ENCODE data around the gene ATE1.

Gene ATE1

DNA sequence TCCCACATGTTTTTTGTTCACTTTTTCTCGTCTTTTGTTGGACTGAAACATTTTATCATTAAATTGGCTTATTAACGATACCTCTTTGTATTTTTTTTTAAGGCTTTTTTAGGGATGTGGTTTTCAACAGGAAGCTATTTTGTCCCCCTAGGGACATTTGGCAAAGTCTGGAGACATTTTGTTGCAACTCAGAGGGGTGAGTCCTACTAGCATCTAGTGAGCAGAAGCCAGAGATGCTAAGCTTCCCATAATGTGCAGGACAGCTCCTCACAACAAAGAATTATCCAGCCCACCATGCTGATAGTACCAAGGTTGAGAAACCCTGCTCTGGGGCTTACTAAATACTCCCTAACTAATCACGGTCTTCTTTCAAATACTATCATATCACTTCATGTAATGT lies 63.2 kb downstream of the ATE1 start:
- DNase-seq: no peak

DNA sequence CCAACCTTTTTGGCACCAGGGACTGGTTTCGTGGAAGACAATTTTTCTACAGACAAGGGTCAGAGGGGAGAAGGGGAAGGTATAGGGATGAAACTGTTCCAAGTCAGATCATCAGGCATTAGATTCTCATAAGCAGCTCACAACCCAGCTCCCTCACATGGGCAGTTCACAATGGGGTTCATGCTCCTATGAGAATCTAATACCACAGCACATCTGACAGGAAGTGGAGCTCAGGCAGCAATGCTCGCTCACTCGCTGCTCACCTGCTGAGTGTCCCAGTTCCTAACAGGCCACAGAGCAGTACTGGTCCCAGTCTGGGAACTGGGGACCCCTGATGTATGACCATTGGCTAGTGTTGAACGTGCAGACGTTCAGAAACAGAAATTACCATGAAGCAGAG lies 63.7 kb downstream of the ATE1 start:
- DNase-seq: no peak

DNA sequence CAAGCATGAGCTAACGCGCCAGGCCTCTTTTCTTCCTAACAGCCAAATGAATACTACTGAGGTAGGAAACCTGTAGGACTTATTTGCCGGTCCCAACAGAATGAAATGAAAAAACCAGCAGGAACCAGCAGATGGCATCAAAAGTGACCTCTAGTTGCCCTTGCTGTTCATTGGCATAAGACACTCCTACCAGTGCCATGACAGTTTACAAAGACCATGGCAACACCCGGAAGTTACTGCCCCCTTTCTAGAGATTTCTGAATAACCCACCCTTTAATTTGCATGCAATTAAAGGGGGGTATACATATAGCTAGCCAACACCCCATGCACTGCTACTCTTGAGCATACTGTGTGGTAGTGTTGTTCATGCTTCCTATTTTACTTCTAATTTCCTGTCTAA lies 65.2 kb downstream of the ATE1 start:
- DNase-seq: no peak

GRCh38 chr10:121862042-121862441 lies 65.8 kb downstream of the ATE1 start:
- no peak for DNase-seq

GRCh38 chr10:121860810-121861209 lies 67.0 kb downstream of the ATE1 start:
- no peak for DNase-seq

DNA sequence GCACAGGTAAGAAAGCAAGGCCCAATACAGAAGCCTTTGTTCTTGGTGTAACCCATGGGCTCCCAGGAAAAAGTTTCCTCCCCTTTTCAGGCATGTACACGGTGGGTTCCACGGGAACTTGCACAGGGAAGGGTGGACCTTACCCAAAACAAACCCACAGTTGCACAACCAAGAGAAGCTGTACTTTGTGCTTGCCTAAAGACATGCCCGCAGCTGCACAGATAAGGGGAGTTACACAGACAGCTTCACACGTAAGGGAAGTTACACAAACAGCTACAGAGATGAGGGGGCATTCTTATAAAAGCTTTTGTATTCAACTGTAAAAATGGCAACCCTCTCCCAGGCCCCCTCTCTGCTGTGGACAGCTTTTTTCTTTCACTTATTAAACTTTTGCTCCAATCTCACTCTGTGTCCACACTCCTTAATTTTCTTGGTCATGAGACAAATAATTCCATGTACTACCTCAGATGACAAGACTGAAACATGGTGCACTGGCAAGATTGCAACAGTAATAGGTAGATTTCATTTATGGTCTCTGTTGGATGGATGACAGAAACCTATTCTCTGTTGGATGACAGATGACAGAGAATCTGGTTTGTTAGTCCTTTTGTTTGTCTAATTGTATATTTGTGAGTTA lies 72.9 kb downstream of the ATE1 start:
- no peak for DNase-seq

GRCh38 chr10:121853950-121854349 lies 73.9 kb downstream of the ATE1 start:
- no peak for DNase-seq

DNA sequence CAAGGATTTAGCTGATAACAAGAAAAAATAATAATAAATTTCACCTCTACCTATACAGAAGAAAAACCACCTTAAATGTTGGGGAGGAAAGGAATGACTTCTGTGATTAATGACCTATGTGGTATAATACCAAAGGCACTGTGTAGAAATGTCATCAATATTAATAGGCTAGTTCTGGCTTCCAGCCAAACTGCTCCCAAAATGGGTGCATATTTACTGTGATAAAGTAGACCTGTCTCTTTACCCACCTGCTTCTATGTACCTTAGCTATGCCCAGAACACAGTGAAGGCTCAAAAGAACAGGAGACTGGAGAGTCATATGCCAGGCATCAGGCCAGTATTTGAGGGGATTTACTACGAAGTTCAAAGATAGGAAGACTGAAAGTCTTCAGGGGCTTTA lies 76.0 kb downstream of the ATE1 start:
- no peak for DNase-seq

DNA sequence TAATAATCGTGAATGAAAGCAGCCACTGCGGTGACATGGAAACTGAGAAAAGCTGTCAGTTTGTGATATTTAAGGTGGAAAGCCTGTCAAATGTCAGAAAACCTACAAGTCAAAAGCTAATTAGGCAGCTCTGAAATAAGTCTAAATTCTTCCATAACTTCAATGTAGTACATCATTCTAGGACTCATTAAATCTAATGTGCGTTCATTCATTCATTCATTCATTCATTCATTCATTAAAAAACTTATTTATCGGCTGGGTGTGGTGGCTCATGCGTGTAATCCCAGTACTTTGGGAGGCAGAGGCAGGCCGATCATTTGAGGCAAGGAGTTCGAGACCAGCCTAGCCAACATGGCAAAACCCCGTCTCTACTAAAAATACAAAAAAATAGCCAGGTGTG lies 79.7 kb downstream of the ATE1 start:
- DNase-seq: no peak

DNA sequence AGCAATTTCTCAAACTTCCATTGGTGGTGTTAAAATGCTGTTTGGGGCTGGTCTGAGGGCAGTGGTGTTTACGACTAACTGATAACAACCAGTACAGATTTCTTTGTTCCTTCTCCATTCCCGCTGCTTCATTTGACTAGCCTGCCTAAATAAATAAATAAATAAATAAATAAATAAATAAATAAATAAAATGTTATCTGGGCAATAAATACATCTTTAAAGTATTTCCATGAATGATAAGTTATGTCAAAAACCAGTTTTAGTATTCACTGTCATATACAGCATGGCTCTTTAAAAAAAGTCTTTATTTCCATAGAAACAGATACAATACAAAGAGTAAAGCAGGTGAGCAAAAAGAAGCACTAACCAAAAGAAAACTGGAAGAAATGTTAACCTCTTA lies 81.3 kb downstream of the ATE1 start:
- DNase-seq: no peak

DNA sequence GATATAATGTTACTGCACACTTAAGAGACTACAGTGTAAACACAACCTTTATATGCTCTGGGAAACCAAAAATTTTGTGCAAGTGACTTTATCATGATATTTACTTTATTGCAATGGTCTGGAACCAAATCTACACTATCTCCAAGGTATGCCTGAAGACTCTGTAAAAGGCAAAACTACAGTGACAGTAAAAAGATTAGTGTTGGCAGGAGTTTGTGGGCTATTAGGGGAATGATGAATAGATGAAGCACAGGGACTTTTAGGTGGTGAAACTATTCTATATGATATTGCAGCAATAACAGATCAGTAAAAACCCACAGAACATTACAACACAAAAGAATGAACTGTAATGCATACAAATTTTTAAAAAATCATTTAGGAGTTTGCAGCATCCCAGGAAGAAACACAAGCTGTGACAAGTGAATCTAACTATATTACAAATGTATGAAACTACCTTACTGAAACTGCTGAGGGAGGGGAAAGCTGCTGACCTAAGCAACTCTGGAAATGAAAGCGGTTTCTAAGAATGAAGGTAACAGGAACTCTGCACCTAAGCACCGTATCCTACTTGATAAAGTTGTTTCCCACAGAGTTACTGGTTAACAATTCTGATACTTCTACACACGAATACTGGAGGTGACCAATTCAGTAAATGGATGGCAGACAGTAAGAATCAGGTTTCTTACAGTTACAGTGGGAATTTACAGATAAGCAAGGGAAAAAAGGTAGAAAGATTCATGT lies 82.6 kb downstream of the ATE1 start:
- DNase-seq: no peak

GRCh38 chr10:121844537-121844936 lies 83.3 kb downstream of the ATE1 start:
- no peak for DNase-seq

DNA sequence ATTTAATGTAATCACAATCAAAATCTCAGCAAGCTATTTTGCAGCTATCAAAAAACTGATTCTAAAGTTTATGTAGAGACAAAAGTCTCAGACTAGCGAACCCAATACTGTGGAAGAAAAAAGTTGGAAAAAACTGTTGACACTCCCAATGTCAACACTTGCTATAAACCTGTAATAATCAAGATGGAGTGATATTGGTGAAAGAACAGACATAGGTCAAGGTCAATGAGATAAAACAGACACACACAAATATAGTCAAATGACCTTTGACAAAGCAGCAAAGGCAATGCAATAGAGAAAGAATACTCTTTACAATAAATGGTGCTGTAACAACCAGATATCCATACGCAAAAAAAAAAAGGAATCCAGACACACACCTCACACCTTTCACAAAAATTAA lies 84.5 kb downstream of the ATE1 start:
- DNase-seq: no peak

DNA sequence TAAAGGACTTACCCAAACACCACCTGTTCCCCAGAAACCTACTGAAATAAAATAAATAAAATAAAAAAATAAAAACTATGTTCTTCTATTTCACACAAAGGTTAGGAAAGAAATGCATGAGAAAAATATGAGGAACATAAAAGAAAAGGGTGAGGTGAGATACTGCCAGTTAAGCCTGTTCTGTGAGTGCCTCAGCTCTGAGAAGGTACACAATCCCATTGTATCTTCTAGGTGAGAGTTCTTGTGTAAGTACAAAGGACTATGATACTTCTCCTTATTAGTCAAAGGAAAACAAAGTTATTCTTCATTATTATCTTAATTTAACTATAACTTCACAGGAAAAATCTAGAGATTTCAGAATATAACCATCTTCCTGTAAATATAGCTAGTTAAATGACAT lies 86.0 kb downstream of the ATE1 start:
- no peak for DNase-seq

GRCh38 chr10:121838931-121839330 lies 88.9 kb downstream of the ATE1 start:
- no peak for DNase-seq

DNA sequence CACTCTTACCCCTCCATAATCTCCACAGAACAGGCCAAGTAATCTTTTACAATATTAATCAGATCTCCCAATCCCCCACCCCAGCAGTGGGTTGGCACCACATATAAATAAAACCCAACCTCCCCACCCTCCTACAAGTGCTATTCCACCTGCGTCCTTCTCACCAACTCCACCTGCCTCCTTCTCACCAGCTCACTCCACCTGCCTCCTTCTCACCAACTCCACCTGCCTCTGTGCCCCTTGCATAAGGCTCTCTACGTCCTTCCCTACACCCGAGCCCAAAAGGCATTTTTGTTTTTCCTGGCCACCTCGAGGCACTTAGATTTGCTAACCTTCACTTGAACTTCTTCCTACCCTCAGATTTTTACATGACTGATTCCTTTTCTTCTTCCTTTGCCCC lies 89.7 kb downstream of the ATE1 start:
- DNase-seq: no peak

DNA sequence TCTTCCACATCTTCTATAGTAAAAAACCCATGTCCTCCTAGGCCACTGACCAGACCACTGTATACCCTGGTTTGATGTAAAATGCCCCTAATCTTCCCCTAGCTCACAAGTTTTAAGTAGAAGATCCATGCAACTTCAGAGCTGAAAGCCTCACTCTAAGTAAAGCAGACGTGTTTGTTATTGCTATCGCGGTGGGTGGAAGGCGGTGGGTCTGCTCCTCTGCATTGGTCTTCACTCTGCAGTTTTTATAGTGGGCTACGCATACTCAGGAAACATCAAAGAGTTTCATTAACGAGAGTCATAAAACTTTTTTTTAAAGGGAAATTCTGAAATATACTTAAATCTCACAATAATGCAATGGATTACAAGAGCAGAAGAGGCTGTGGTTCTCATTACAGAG lies 91.7 kb downstream of the ATE1 start:
- no peak for DNase-seq

DNA sequence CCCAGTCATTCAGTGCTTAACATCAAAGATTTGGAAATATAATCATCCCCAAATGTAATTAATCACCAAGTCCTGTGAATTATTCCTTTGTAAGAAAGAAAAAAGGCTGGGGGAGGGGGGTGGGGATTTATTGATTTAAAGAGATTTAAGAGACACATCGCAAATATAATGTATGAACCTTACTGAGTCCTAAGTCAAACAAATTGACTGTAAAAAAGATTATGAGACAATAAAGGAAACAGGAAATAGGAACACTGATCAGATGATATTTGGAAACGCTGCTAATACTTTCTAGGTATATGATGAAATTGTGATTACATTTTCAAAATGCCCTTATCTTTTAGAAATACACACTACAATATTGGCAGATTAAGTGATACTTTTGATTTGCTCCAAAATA lies 92.5 kb downstream of the ATE1 start:
- no peak for DNase-seq

DNA sequence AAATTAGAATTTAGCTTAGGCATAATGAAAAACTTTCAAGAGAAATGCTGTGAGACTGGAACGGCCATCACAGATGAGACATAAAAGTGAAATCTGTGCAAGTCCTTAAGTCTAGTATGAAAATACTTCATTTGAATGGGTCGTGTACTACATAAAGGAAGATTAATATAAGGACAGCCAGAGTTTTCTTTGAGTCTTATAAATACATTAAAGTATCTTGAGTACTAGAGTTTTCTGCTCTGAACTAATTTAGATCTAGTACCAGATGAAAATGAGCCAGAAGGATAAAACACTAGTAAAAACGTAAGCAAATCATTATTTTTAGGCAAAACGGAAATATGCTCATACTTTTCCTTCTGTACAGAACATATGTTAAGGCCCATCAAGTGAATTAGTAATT lies 93.1 kb downstream of the ATE1 start:
- DNase-seq: no peak

DNA sequence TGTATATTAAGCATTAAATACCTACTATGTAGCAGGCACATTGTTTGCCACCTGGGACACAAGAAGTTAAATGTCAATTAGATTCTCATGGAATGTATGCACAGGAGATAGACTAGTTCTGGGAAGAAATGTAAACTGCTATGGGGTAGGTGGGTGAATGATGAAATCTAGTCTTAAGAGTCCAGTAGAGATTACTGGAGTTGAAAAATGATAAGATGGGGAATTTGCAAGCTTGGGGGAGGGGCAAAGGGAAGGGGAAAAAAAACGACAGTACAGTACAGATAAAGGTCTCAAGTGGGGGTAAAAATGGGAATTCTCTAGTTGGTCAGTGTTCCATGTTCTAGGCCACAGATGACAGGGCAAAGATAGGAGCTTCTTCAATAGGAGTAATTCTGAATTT lies 94.4 kb downstream of the ATE1 start:
- no peak for DNase-seq

GRCh38 chr10:121832647-121833046 lies 95.2 kb downstream of the ATE1 start:
- no peak for DNase-seq

GRCh38 chr10:121831777-121832176 lies 96.1 kb downstream of the ATE1 start:
- no peak for DNase-seq

DNA sequence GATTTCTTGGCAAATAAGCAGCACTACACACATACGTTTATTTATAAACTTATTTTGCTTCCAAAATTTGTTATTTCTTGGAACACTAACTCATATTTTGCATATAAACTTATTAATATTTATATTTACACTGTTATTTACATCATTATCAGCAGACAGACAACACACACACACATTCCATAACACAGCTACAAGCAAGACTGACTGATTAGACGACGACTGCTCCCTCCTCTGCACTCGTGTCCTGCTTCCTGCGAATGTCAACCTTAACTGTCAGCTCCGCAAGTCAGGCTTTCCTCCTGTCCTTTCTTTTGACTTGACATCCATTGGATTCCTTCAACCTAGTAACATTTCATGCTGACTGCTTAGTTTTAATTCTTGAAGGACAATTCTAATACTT lies 96.6 kb downstream of the ATE1 start:
- DNase-seq: no peak

GRCh38 chr10:121830101-121830500 lies 97.7 kb downstream of the ATE1 start:
- no peak for DNase-seq

DNA sequence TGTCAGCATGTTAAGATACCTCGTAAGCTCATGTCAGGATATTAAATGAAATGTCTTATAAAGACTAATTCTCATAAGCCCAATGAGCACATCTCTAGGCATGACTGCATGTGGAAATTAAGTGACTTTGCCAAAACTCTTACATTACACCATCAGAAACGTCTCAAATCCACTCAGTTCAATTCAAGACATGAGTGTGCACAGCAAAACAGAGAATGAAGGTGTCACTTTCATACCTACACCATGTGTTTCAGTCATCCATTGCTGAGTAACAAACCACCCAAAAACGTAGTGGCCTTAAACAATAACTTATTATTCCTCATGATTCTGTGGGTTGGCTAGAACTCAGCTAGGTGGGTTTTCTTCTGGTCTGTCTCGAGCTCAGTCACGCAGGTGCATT lies 99.8 kb downstream of the ATE1 start:
- DNase-seq: no peak

Measured in activated CD4-positive, CD25-positive, alpha-beta regulatory T cell (primary cell).